Measurements from ENCODE around the gene TMEM80.
A peak's percentile ranks its signal among the peaks of the same experiment; 100 is the strongest.
"Not testable (repeated sequence)": the region's sequence is repeated elsewhere in the genome, so short reads cannot be mapped to it uniquely, and the experiment has no call there.

TMEM80 gene

DNA sequence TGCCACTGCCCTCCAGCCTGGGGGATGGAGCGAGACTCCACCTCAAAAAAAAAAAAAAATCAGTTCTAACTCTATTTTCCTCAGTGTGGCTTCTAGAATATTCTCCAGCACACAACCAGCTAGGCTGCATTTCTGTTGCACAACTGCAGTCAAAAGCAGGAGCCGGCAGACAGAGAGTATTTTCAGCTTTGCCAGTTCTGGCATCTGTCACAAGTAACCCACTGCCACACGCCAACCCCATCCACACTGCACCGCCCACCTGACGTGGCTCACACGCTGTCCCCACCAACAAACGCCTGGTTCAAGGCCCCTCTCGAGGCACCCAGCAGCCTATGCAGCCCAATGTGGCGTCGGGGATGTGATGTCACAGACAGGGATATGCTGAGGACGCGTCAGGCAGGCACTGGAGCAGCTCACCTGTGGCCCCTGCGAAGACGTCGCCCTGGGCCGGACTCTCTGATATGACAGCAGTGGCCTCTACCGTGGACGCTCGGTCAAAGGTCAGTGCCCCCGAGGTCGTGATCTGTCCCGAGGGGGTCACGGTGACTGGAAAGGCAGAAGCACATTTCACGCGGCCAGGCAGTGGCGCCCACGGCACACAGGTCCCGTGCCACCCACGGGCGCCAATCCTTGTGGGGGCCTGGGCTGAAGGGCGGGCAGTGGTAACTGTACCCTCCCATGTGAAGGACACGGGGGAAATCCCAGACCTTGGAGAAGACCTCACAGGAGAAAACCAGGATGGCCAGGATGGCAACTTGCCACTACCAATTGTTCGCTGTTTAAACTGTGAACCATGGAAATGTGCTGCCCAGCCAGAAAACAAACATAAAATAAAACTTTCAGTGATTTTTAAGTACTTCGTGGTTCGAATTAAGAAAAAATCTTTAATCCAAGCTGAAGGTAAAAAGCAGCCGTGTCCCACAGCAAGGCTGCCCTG, 16.1 kb upstream of the TMEM80 start:
- DNase-seq (ENCODE audit: low spot score): no peak

DNA sequence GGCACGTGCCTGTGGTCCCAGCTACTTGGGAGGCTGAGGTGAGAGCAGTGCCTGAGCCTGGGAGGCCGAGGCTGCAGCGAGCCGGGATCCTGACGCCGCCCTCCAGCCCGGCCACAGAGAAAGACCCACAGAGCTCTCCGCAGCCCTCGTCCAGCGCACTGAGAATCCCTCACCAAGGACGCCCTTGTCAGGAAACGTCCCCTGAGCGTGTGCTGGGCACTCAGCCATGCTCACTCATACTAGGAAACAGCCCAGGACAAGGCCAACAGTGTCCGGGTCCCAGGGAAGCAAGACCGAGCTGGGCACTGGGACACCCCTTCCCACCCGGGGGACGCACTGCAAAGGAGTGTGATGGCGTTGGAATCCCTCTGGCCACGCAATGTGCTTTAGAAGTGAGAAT, 15.1 kb upstream of the TMEM80 start:
- DNase-seq (ENCODE audit: low spot score): no peak

DNA sequence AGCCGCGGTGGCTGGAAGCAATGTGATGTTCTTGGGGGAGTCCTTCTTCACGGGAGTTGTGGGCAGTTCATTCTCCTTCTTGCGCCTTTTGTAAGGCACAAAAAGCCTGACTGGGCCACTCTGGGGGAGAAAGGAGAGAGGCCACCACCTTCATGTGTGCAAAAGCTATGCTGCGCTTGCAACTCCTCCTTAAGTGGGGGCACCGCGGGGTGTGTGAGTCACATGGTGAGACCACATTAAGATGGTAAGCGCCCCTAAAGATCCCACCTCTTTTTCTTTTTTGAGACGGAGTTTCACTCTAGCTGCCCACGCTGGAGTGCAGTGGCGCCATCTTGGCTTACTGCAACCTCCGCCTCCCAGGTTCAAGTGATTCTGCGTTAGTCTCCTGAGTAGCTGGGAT, 14.6 kb upstream of the TMEM80 start:
- no peak for DNase-seq (ENCODE audit: low spot score)

DNA sequence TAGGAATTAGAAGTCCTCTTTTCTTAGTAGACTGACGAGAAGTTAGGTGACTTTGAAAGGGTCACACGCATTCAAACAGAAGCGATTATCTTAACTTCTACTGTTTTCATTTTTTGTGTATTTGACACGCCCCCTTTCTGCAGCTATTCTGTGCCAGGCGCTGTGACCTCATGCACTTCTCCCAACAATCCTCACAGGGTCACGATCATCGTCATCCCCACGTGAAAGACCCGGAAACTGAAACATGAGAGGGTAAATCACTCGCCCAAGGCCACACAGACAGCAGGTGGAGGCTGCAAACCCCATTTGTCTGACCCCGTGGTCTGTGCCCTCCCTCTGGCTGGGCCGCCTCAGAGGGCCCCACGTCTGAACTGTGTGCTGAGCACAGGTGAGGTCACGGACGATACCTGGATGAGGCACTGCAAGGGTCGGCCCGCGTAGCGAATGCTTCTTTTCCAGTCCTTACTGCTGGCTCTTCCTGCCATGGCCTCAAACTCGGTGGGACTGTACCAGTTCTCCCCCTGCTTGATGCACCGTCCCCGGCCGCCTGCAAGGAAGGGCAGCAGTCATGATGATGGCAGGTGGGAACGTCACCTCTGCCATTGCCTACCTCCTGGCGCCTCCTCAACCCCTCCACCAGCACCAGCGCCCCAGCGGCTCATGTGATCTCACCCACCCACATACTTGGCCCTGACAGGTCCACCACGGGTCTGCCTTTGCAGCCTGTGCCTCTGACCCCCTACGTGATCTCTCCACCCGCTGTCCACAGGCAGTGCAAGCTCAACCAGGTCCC, 9.0 kb upstream of the TMEM80 start:
- DNase-seq (ENCODE audit: low spot score): no peak

DNA sequence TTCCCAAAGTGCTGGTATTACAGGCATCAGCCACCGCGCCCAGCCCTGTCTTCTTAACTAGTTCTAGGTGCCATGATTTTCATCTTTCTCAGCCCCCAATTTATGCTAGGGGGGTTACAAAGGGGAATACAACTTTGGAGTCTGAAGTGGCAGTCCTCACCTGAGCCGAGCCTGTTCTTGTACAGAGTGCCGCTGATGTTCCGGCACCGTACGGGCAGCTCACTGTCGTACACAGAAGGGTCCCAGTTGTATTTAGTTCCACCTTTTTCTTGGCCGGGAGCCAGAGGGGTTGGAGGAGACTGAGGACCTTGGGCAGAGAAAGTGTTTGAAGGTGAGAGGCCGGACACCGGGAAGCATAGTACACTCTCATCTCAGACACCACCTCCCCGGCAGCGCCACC, 7.9 kb upstream of the TMEM80 start:
- DNase-seq (ENCODE audit: low spot score): no peak

DNA sequence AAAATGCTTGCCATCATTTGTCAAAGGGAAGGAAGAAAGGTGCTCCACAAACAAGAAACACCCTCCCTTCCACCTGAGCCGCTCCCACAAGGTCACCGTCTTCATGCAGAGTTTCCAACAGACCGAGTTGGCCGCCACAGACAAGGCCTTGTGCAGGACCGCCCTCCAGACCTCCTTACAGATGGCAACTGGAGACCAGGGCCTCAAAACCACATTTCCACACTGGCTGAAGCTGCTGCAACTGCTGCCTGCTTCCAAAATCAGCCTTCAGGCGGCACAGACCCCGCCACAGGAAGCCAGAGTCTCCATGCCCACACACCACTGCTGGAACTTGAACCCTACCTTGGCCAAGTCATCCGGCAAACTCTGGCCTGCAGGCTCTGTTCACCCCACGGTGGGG, 6.9 kb upstream of the TMEM80 start:
- DNase-seq (ENCODE audit: low spot score): no peak

DNA sequence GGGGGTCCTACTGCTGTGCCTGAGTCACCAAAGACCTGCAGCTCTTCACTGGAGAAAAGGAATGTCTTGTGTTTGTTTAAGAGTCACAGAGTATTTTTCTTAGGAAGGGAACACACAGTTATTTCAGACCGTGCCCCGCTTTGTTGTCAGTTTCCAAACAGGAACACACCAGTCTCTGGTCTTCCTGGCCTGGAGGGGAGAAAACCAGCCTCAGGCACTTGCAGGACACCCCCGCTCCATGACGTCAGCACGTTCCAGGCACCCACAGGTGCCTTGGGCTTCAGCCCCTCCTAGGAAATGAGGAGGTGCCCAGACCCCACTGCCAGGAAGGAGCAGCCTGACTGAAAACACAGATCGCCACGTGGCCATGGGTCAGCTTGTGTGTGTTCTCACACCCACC, 6.0 kb upstream of the TMEM80 start:
- no peak for DNase-seq (ENCODE audit: low spot score)

DNA sequence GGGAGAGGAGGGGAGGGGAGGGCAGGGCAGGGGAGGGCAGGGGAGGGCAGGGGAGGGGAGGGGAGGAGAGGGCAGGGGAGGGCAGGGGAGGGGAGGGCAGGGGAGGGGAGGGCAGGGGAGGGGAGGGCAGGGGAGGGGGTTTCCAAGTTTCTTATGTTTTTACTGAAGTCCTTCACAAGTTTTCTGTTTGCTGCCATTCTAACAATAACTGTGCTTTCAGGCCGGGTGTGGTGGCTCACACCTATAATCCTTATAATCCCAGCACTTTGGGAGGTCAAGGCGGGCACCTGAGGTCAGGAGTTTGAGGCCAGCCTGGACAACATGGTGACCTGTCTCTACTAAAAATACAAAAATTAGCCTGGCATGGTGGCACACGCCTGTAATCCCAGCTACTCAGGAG, 5.4 kb upstream of the TMEM80 start:
- DNase-seq (ENCODE audit: low spot score): not testable (repeated sequence)

DNA sequence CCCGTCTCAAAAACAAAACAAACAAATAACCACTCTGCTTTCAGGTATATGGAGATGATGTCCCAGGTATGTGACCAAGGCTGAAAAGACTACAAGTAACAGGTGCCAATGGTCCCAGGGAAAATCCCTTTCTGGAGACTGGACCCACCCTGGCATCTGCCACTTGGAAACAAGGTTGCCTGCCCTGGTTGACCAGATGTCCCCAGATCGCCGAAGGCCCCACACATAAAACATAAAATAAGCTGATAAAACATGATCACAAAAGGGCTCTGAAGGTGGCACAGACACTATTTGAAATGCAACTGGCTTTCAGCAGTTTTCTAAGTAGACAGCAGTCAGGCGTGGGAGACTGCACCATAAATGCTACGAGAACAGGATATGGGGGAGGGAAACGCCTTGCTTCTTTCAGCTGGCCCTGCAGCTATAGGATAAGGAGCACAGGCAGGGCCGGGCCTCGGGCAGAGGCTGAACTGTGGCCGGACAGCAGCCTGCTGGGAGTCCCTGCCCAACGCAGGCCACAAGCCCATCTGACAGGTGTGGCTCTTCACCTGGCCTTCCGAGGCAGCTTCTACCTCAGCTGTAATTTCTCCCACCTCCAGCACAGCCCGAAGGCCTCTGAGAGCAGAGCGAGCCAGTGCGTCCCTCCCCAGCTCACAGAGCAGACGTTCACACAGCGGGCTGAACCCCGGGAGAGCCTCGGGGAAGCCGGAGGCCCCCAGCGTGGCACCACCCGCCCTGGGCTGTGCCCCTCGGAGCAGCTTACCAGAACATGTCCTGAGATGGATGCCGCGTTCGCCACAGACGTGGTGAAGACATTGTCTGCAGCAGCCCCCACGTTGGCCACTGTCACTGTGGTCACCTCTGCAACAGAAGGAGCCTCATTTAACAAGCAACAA, 4.6 kb upstream of the TMEM80 start:
- DNase-seq (ENCODE audit: low spot score): no peak

DNA sequence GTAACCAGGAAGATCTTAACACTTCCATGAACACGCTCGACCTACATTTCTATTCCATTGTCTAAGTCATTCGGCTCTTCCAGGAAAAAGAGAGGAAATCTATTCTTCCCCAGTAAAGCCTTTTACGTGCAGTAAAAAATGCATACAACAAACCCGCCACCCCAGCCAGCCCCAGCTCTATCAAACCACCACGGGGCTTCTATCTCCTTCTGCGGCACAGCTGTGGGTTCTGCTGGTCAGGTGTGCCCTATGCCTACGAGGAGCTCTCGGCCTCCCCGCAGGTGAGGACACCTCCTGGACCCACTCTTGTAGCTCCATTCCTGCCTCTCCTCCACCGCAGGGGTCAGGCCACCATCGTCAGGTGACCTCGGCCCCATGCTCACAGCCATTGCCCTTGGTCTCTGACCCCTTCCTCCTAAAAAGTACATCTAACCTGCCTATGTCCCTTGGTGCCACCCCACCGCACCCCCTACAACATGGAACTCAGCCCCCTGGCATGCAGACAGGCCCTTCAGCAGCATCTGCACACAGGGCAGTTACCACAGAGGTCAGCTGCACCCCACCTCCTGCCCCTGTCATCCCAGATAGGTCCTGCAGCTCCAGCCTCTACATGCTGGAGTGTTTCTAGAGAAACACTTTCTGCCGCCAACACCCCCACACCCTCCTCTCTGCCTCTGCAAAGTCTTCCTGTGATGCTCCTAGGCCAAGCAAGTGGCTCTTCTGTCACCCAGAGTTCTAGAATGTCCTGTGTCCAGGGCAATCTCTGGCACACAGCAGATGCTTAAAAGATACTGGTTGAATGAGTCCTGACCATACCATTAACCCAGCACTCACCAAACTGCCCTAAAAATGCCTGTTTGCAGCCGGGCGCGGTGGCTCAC, 3.7 kb upstream of the TMEM80 start:
- DNase-seq (ENCODE audit: low spot score): no peak

DNA sequence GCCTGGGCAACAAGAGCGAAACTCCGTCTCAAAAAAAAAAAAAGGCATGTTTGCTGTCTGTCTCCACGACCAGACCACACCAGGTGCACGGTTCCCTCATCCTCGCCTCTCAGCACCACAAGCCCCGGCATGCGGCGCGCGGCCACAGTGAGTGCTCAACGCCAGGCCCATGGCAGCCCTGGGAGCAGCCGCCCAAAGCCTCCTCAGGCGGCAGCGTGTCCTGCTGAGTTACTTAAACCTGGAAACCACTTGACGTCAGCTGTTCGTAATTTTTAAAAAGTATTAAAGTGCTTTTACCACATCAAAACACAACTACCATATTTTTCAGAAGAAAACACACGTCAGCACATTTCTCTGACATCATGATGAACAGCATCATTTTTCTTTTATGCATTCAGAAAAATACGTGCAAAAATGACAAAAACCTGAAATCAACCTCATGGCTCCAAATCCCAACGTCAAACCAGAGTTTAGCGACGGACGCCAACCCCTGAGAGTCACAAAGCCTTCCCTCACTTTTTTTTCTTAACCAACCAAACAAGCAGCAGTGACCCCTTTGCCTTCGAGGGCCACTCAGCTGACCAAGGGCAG, 2.7 kb upstream of the TMEM80 start:
- no peak for DNase-seq (ENCODE audit: low spot score)

DNA sequence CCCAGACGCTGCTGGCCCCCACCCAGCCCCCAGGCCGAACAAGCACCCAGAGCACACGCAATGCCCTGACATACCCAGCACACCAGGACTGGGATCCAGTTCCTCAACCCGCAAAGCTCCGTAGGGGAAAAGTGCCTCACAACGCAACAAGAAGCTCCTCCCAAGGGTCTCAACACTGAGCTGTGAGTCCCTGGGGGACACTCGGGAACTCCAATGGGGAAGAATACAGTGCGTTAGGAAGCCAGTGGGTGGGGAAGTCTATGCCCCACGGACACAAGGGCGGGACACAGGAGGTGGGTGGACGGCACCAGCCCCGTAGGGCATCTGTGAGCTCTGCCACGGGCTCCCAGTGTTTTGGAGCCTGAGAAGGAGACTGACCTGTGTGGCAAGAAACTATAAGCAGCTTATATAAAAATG, 2.2 kb upstream of the TMEM80 start:
- no peak for DNase-seq (ENCODE audit: low spot score)

DNA sequence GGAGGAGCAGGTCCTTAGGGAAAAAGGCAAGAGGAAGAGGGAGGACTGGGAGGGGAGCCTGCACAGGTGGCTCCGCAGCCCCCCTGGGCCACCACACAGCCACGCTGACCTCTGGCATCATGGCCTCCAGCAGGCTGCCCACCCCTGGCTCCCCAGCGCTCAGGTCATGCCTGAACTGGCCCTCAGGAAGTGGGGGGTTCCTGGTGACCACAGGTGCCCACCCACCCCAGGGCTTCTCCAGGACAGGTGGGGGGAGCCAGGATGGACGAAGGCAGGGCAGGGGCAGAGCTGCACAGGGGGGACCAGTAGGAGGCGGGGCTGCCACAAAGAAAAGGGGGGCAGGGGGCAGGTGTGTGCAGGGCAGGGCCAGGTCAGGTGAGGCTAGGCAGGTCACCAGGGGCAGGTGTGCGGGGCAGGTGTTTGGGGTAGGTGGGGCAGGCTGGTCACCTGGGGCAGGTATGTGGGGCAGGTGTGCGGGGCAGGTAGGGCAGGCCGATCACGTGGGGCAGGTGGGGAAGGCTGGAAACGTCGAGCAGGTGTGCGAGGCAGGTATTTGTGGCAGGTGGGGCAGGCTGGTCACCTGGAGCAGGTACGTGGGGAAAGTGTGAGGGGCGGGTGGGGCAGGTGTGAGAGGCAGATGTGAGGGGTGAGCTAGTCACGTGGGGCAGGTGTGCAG, 1.6 kb upstream of the TMEM80 start:
- DNase-seq (ENCODE audit: low spot score): no peak

DNA sequence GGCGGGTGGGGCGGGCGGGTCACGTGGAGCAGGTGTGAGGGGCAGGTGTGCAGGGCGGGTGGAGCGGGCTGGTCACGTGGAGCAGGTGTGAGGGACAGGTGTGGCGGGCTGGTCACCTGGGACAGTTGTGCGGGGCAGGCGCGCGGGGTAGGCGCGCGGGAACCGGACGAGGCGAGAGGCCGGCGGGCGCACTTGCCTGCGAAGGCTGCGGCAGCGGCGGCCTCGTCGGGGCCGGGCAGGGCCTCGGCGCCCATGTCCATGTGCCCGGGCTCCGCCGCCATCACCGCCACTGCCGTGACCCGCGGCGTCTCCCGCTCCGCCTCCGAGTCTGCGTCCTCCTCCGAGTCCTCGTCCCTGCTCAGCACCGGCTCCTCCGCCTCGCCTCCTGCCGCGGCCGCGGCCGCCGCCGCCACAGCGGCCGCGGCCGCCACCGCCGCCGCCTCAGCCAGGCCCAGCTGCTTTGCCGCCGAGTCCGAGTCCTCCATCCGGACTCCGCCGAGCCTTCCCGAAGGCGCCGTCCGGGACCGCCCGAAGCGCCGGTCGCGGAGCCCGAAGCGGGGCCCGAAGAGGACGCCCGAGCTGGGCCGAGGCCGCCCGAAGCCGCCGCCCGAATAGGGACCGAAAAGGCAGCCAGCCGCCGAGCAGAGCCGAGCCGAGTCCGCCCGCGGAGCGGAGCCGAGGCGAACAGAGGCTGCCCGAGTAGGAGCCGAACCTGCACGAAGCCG, 891 bp upstream of the TMEM80 start, which contains the start of gene DEAF1:
Gene DEAF1, minus strand, starts transcription at position 660 of the 725 bp plus-strand sequence. Its CDS starts 175 bp downstream, at position 485.
- peak; percentile 91 for DNase-seq (ENCODE audit: low spot score)

DNA sequence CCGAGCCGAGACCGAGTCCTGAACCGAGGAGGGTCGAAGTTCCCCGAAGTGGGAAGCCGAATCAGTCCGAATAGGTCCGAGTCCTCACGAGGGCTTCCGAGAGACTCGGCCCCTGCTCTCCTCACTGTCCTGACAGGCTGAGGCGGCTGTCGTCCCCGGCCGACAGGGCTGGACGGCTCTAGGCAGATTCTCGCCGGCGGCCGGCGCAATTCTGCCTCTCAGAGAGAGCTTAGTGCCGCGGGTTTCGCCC, 403 bp upstream of the TMEM80 start:
- DNase-seq (ENCODE audit: low spot score): no peak

DNA sequence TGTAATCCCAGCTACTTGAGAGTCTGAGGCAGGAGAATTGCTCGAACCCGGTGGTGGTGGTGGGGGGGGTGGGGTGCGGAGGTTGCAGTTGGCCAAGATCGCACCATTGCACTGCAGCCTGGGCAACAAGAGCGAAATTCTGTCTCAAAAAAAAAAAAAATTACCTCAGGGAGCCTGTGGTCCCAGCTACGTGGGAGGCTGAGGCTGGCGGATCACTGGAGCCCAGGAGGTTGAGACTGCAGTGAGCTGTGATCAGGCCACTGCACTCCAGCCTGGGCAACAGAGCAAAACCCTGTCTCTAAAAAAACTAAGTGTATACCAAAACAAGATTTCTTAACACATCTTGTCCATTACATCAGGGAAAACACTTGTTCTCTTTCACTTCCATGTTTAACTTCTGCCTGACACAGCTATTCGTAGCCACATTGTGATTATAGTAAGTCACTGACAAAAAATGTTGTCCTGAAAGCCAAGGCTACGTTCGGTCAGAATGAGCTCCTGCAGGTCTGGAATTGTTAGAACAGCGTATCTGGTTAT, 1.4 kb downstream of the TMEM80 start:
- DNase-seq (ENCODE audit: low spot score): no peak

DNA sequence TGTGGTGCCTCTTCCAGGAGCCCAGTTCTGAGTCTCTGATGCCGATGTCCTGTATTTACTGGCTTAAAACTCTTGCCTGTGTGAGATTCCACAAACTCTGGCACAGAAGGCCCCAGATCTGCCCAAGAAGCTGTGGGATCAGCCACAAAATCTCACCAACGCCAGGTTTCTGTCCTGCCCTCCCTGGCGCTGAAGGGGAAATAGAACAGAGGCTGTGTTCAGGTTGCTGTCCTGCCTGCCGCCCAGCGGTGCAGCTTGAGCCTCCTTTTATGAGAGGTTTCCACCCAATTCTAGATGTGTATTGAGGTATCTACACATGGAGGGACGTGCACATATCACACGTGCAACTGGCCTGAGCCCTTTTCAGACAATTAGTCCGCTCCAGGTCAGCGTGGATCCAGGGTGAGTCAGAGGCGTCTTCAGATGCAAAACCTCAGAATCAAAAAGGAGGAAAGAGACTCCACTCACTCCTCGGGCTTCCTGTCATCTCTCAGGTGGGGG, 2.2 kb downstream of the TMEM80 start:
- no peak for DNase-seq (ENCODE audit: low spot score)

DNA sequence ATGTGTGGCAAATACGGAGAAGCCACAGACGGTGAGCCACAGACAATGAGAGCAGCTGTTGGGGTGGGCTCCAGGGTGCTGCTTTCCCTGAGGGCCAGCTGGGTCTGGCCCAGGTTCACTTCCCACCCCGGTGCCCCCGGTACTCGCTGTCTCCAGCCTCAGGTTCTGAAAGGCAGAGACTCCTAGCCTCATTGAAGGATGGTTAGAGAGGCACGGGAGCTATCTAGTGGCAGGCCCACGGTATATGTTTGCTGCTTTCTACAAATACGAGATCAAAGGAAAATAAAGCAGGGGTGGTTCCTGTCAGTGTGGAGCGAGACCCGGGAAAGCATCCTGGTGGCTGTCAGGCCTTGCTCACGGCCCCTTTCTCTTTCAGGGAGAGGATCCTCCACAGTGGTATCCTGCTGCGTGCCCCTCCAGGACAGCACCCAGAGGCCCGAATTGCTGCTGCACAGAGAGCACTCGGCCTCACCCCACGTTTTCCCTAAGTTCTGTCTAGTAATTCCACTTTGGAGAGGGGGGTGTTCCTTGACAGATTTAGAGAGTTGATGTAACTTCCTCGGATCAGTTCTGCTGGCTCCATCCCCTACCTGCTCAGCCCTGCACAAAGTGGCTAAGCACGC, 3.0 kb downstream of the TMEM80 start:
- DNase-seq (ENCODE audit: low spot score): no peak

DNA sequence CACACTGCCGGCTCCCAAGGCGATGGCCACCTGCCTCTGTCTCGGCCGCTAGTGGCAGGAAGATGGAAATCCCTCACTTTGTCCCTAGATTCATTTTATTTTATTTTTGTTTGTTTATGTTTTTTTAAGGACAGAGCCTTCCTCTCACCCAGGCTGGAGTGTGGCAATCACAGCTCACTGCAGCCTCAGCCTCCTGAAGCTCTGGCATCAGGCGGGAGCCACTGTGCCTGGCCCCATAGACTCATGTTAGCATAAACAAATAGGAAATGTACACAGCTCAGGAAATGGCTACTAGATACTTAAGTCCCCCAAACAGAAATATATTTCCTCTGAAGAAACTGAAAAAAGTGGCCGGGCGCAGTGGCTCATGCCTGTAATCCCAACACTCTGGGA, 3.5 kb downstream of the TMEM80 start:
- no peak for DNase-seq (ENCODE audit: low spot score)
